Naive B cell (primary cell): ENCODE data around the gene ARHGAP42. TPM values are rescaled to one million over a fixed set of nuclear protein-coding genes. Genes with fewer than 3 reads are reported as not detected.

Experiments
- ATAC-seq, 2 donors: fragments of 150-1000 bp; cut with Tn5 transposase; 2 replicates each; pipeline ENCODE4 v1.10.0; 2021; ENCODE audit warnings: low read depth in 2 of 2, mild to moderate bottlenecking in 2 of 2, moderate library complexity in 2 of 2
- DNase-seq: peaks from one replicate; pipeline ENCODE4 v3.0.0; 2022
- H3K27ac Mint-ChIP-seq, 6 donors: one replicate each; pipeline ENCODE4 v1.8.0; 2020 to 2022; ENCODE audit warnings: mild to moderate bottlenecking in 6 of 6, mixed read lengths in 6 of 6, moderate library complexity in 5 of 6, inconsistent platforms in 2 of 6
- H3K27me3 Mint-ChIP-seq, 3 donors: one replicate each; pipeline ENCODE4 v1.8.0; 2021 to 2022; ENCODE audit warnings: mixed read lengths in 3 of 3, mild to moderate bottlenecking in 1 of 3
- H3K36me3 Mint-ChIP-seq, 2 donors: one replicate each; pipeline ENCODE4 v1.8.0; 2020 to 2022; ENCODE audit warnings: mixed read lengths in 2 of 2, inconsistent platforms in 1 of 2, mild to moderate bottlenecking in 1 of 2
- H3K4me1 Mint-ChIP-seq, 3 donors: one replicate each; pipeline ENCODE4 v1.8.0; 2020 to 2022; ENCODE audit warnings: mixed read lengths in 3 of 3, inconsistent platforms in 1 of 3, mild to moderate bottlenecking in 1 of 3, moderate library complexity in 1 of 3
- H3K4me3 Mint-ChIP-seq, 8 donors: one replicate each; pipeline ENCODE4 v1.8.0; 2020 to 2022; ENCODE audit warnings: mild to moderate bottlenecking in 8 of 8, mixed read lengths in 8 of 8, moderate library complexity in 8 of 8, inconsistent platforms in 2 of 8
- H3K9me3 Mint-ChIP-seq, 7 donors: one replicate each; pipeline ENCODE4 v1.8.0; 2020 to 2022; ENCODE audit warnings: mixed read lengths in 7 of 7, mild to moderate bottlenecking in 5 of 7, inconsistent platforms in 2 of 7, moderate library complexity in 1 of 7
- polyA plus RNA-seq, 6 donors: library from polyadenylated mRNA; unstranded; fragments of 300-500 nt; fragmentation: Illumina TruSeq; gene quantifications; one replicate each; pipeline ENCODE4 v1.2.3, GENCODE V29; 2021; ENCODE audit warnings: low read depth in 6 of 6

ARHGAP42 gene
- polyA plus RNA-seq, 6 donors from 2014 or later: 1.4 to 3.0 (median 1.9) TPM

DNA sequence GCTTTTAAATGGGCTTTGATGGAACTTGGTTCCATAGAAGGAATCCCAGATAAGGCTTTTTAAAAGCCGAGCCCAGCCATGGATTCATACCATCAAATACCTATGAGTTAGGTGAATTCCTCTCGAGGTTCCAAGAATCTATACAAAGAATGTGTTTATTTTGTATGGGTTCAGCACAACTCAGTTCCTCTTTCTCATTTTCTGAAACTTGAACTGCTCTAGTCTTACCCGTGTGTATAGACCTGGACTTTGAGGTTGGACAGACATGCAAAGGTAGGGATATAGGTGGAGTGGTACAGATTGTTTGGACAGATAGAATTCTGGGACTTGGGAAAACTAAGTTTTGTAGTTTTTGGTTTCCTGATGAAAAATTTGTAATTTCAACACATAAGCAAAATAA lies 344.6 kb downstream of the ARHGAP42 start:
- Mint-ChIP-seq H3K36me3 (peaks cover 0 to 5% of the 10 kb centered on the region in 2 donors), H3K4me3 (no peak overlapping the region), H3K27me3 (peaks cover 0 to 7% (median 0%) of the 10 kb centered on the region in 3 donors), H3K27ac (no peak overlapping the region), H3K4me1 (peaks cover 9 to 11% (median 10%) of the 10 kb centered on the region in 3 donors), H3K9me3 (peaks cover 0 to 4% (median 0%) of the 10 kb centered on the region in 7 donors)
- ATAC-seq (no peak), DNase-seq (no peak)

DNA sequence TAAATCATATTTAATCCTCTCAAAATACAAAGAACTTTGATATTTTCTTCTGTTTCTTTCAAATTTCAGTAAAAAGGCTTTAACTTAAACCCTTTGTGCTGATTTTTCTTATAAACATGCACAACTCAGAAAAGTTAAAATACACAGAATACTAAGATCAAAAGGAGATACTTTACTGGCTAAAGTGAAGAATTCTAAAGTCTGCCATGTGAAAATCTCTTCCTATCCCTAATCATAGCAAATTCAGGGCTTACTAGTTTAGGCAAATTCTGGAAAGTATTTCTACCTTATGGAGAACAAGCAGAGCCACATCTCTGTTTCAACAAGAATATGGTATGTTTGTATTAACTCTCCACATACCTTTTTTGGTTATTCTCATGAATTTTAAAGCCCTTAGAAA lies 345.9 kb downstream of the ARHGAP42 start:
- H3K27ac Mint-ChIP-seq: no peak overlapping the region

DNA sequence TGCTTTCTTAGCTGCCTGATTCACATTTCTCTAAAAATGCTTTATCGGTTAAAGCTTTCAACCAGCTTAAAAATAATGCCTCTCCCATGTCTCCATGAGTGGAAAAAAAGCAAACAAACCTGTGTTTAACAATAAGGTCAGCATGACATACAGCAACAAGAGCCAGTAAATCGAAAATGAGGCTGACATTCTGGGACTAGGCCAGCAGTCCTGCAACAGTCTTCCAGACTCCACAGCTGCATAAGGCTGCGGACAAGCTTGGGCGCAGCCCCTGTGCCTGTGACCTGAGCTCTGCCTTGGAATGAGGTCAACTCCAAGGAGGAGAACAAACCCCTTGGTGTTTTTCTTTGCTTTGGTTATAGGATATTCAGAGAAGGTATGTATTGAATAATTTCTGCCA lies 347.0 kb downstream of the ARHGAP42 start:
- H3K27ac Mint-ChIP-seq: no peak overlapping the region
- no peak for ATAC-seq
- H3K9me3 Mint-ChIP-seq: peaks cover 0 to 4% (median 0%) of the 10 kb centered on the region in 7 donors
- no peak for DNase-seq
- peaks cover 9 to 11% (median 10%) of the 10 kb centered on the region in 3 donors for H3K4me1 Mint-ChIP-seq
- H3K27me3 Mint-ChIP-seq: peaks cover 0 to 13% (median 4%) of the 10 kb centered on the region in 3 donors
- peaks cover 0 to 5% of the 10 kb centered on the region in 2 donors for H3K36me3 Mint-ChIP-seq
- no peak overlapping the region for H3K4me3 Mint-ChIP-seq

More for the DNA sequence above, 345.9 kb downstream of the ARHGAP42 start:
- peaks cover 0 to 4% (median 0%) of the 10 kb centered on the region in 7 donors for H3K9me3 Mint-ChIP-seq
- peaks cover 0 to 5% of the 10 kb centered on the region in 2 donors for H3K36me3 Mint-ChIP-seq
- ATAC-seq: no peak
- DNase-seq: no peak
- no peak overlapping the region for H3K4me3 Mint-ChIP-seq
- H3K4me1 Mint-ChIP-seq: peaks cover 9 to 11% (median 10%) of the 10 kb centered on the region in 3 donors
- H3K27me3 Mint-ChIP-seq: peaks cover 0 to 11% (median 4%) of the 10 kb centered on the region in 3 donors

DNA sequence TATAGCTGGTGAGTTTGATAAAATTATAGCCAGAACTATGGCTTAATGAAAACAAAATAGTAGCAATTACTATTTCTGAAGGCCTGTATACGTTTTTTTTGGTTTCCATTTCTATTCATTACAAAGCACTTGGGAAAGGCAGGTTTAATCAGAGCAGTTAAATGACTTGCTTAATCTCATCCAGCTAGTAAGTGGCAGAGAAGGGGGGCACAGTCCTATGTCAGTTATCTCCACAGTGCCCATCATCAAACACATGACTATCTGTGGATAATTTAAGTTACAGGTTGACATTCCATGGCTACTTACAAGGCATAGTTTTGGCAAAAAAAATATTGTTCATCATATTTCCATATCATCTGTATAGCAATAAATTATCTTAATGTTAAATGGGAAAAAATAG lies 348.8 kb downstream of the ARHGAP42 start:
- peaks cover 4 to 18% (median 11%) of the 10 kb centered on the region in 3 donors for H3K27me3 Mint-ChIP-seq
- H3K9me3 Mint-ChIP-seq: peaks cover 0 to 4% (median 0%) of the 10 kb centered on the region in 7 donors
- peaks cover 4 to 6% (median 5%) of the 10 kb centered on the region in 3 donors for H3K4me1 Mint-ChIP-seq
- ATAC-seq (no peak), DNase-seq (no peak)
- no peak overlapping the region for H3K4me3 Mint-ChIP-seq
- no peak overlapping the region for H3K27ac Mint-ChIP-seq
- H3K36me3 Mint-ChIP-seq: peaks cover 0 to 5% of the 10 kb centered on the region in 2 donors
